Measurements from ENCODE around the gene RNF220. TPM values are rescaled to one million over a fixed set of nuclear protein-coding genes. Genes with fewer than 3 reads are reported as not detected.
A peak's percentile ranks its signal among the peaks of the same experiment; 100 is the strongest.

RNF220 gene
- total RNA-seq, 4 donors from 2014 or later: 22.0 to 94.3 (median 49.4) TPM

- intact Hi-C loops (cut with DNase I; ENCODE audit: low total_unique reads): no loop called here
- H3K27ac ChIP-seq: peak within 1 kb of the TSS; percentile 96 to 97
- H3K4me1 ChIP-seq: no peaks in the 10 kb centered on the region
- no peaks in the 10 kb centered on the region for H3K27me3 ChIP-seq
- TF ChIP-seq CTCF (IDR thresholded peaks at IDR 0.05) (no peak), POLR2A (IDR thresholded peaks at IDR 0.05) (peak; percentile 42 to 75)
- no peaks in the 10 kb centered on the region for H3K36me3 ChIP-seq
- H3K4me3 ChIP-seq: peak within 1 kb of the TSS; percentile 64 to 88
- peak; percentile 99 to 100 for DNase-seq
- H3K9me3 ChIP-seq: no peaks in the 10 kb centered on the region
Measured at GRCh38 chr1:44674113-44675000, 269.3 kb downstream of the RNF220 start, which contains the start of the genes ARMH1 and TMEM53. TSS of gene ARMH1 (plus strand) at chr1:44674714. CDS start at chr1:44689698, 14,984 bp downstream. TSS of gene TMEM53 (minus strand) at chr1:44674481. CDS start at chr1:44674391, 90 bp downstream.

GRCh38 chr1:44675186-44675585, 270.1 kb downstream of the RNF220 start:
- intact Hi-C loops (cut with DNase I; ENCODE audit: low total_unique reads): no loop called here
- H3K4me1 ChIP-seq: no peaks in the 10 kb centered on the region
- no peak for TF ChIP-seq POLR2A (IDR thresholded peaks at IDR 0.05)
- TF ChIP-seq CTCF (IDR thresholded peaks at IDR 0.05): no peak

GRCh38 chr1:44676484-44677200, 271.6 kb downstream of the RNF220 start:
- no peaks in the 10 kb centered on the region for H3K27me3 ChIP-seq
- intact Hi-C loops (cut with DNase I; ENCODE audit: low total_unique reads): no loop called here
- H3K36me3 ChIP-seq: no peaks in the 10 kb centered on the region
- no peaks in the 10 kb centered on the region for H3K4me1 ChIP-seq
- DNase-seq: no peak
- no peak overlapping the region for H3K4me3 ChIP-seq
- H3K9me3 ChIP-seq: no peaks in the 10 kb centered on the region
- H3K27ac ChIP-seq: no peak overlapping the region
- TF ChIP-seq POLR2A (IDR thresholded peaks at IDR 0.05) (no peak), CTCF (IDR thresholded peaks at IDR 0.05) (no peak)

More at GRCh38 chr1:44675186-44675585, 270.1 kb downstream of the RNF220 start:
- peak overlapping the region; percentile 96 to 97 for H3K27ac ChIP-seq
- no peak for DNase-seq
- H3K4me3 ChIP-seq: peak overlapping the region; percentile 64 to 88
- no peaks in the 10 kb centered on the region for H3K9me3 ChIP-seq
- no peaks in the 10 kb centered on the region for H3K27me3 ChIP-seq
- H3K36me3 ChIP-seq: no peaks in the 10 kb centered on the region

GRCh38 chr1:44677201-44677766, 272.2 kb downstream of the RNF220 start:
- H3K4me1 ChIP-seq: no peaks in the 10 kb centered on the region

More at GRCh38 chr1:44677201-44677766, 272.2 kb downstream of the RNF220 start:
- no peaks in the 10 kb centered on the region for H3K27me3 ChIP-seq
- H3K9me3 ChIP-seq: no peaks in the 10 kb centered on the region
- TF ChIP-seq POLR2A (IDR thresholded peaks at IDR 0.05): no peak
- TF ChIP-seq CTCF (IDR thresholded peaks at IDR 0.05): peak in 3 of 4 experiments; percentile 19 to 40 (median 30)
- H3K36me3 ChIP-seq: no peaks in the 10 kb centered on the region
- H3K27ac ChIP-seq: no peak overlapping the region
- DNase-seq: no peak
- intact Hi-C loops (cut with DNase I; ENCODE audit: low total_unique reads): no loop called here
- H3K4me3 ChIP-seq: no peak overlapping the region

Measured in uterus (tissue), 4 donors.